KG1 (cell line): ENCODE data around the gene MAPK4.
"Not testable (repeated sequence)": the region's sequence is repeated elsewhere in the genome, so short reads cannot be mapped to it uniquely, and the experiment has no call there.

Experiments used
- DNase-seq: peaks from one replicate; lab custom pipeline; 2025; lab: John Stamatoyannopoulos, UW

Gene MAPK4

GRCh38 chr18:50559752-50560680 is at the start of gene MAPK4:
Gene MAPK4 (plus strand): TSS chr18:50560087. CDS start chr18:50663959, 103,872 bp downstream.
- DNase-seq = no peak

- DNase-seq = not testable (repeated sequence)
Observed at GRCh38 chr18:50517277-50517676, 42.6 kb upstream of the MAPK4 start.

- no peak for DNase-seq
Observed at GRCh38 chr18:50518787-50519546, 40.9 kb upstream of the MAPK4 start.

- DNase-seq = no peak
Observed at GRCh38 chr18:50523165-50523564, 36.7 kb upstream of the MAPK4 start.

- no peak for DNase-seq
Observed at GRCh38 chr18:50527636-50528307, 32.1 kb upstream of the MAPK4 start.

- no peak for DNase-seq
Observed at GRCh38 chr18:50528806-50529205, 31.1 kb upstream of the MAPK4 start.

- DNase-seq = not testable (repeated sequence)
Observed at GRCh38 chr18:50533822-50534221, 26.1 kb upstream of the MAPK4 start.

GRCh38 chr18:50544476-50544875 is 15.4 kb upstream of the MAPK4 start:
- not testable (repeated sequence) for DNase-seq

GRCh38 chr18:50545936-50546335 is 14.0 kb upstream of the MAPK4 start:
- DNase-seq = no peak

GRCh38 chr18:50548160-50548559 is 11.7 kb upstream of the MAPK4 start:
- no peak for DNase-seq

- DNase-seq = not testable (repeated sequence)
Observed at GRCh38 chr18:50551651-50552050, 8.2 kb upstream of the MAPK4 start.

GRCh38 chr18:50558157-50558556 is 1.7 kb upstream of the MAPK4 start:
- no peak for DNase-seq

GRCh38 chr18:50558948-50559751 is 737 bp upstream of the MAPK4 start:
- DNase-seq = no peak

GRCh38 chr18:50560681-50561629 is 1.1 kb downstream of the MAPK4 start:
- DNase-seq = no peak

GRCh38 chr18:50562258-50562657 is 2.4 kb downstream of the MAPK4 start:
- not testable (repeated sequence) for DNase-seq

GRCh38 chr18:50562686-50563085 is 2.8 kb downstream of the MAPK4 start:
- DNase-seq = no peak

- no peak for DNase-seq
Observed at GRCh38 chr18:50563376-50563775, 3.5 kb downstream of the MAPK4 start.

- DNase-seq = no peak
Observed at GRCh38 chr18:50569930-50570329, 10.0 kb downstream of the MAPK4 start.

GRCh38 chr18:50571606-50572005 is 11.7 kb downstream of the MAPK4 start:
- DNase-seq = no peak

GRCh38 chr18:50573196-50573595 is 13.3 kb downstream of the MAPK4 start:
- DNase-seq = not testable (repeated sequence)
